HG03575 (cell line): ENCODE results near the gene APOM.

Source experiments
- ATAC-seq: cut with Tn5 transposase; IDR thresholded peaks from one replicate; pipeline ENCODE4 v1.9.1; 2021; ENCODE audit not compliant: unreplicated experiment, insufficient number of reproducible peaks, low FRiP score; ENCODE audit errors: extremely low read depth

Gene APOM

DNA sequence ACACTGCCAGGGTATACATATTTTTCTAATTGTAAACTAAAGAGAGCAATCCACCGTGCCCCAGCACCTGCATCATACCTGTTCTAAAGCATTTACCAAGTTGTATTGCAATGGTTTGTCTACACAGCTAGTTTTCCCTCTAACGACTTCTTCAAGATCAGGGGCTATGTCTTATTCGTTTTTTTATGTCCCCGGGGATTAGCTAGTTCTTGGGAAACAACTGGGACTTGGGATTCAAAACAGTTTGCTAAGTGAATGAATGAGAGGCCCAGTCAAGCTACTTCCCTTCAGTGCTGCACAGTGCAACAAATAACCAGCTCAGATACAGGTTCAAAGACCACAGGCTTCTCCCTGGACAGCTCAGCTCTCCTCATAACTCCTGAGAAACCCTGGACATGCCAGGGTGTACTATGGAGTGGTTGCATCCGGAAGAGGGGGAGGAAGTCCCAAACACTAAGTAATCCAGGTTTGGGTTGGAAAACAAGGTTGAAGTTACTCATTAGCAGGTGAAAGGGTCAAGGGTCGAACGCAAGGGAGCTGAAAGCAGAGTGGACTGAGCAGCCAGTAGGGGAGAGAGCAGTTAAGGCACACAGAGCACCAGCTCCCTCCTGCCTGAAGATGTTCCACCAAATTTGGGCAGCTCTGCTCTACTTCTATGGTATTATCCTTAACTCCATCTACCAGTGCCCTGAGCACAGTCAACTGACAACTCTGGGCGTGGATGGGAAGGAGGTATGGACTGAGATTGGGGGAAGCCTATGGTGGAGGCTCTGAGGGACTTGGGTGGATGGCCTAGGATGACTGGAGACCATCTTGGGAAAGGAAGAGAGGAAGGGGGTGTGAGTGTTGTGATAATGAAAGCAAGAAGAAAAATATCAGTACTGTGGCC, at the start of gene APOM:
Gene APOM (plus strand): TSS at position 546 of the 889 bp plus-strand sequence. CDS start 73 bp downstream, at position 619.
- ATAC-seq, result no peak

DNA sequence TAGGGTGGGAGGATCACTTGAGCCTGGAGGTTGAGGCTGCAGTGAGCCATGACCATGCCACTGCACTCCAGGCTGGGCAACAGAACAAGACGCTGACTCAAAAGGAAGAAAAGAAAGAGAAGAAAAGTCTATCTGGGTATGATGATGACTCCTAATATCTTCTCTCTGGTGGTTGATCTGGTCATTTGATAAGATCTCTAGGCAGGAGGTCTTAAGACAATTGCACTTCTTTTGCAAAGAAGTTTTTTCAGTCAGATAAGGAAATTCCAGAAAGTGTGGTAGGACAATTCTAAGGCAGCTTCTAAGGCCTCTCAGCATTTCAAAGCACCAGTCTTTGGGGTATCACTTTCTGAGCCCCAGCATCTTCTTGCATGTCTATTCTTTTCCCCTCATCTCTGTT, 48.4 kb upstream of the APOM start:
- no peak for ATAC-seq

DNA sequence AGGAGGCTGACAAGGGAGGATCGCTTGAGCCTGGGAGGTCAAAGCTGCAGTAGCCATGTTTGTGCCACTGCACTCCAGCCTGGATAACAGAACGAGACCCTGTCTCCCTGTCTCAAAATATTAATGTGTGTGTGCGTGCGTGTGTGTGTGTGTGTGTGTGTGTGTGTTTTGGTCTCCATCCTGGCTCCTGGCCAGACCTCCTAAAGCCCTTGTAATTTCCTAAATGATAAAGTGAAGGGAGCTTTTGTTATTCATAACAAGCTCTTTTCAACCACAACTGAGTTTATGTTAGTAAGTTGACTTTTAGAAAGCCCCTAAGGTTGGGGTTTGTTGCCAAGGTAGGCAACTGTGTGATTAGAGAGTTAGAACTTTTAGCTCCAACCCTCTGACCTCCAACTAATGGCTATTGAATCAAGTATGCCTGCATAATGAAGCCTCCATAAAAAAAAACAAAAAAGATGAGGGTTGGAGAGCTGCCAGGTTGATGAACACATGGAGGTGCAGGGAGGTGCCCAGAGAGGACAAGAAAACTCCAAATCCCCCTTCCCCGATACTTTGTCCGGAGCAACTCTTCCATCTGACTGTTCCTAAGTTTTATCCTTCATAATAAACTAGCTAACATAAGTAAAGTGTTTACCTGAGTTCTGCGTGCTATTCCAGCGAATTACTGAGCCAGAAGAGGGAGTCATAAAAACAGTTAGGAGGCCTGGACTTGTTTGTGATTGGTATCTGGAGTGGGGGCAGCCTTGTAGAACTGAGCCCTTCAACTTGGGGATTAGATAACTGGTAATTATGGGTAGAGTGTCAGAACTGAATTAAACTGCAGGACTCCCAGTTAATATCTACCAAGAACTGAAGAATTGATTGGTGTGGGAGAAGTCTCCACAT, 45.9 kb upstream of the APOM start:
- ATAC-seq, result no peak

DNA sequence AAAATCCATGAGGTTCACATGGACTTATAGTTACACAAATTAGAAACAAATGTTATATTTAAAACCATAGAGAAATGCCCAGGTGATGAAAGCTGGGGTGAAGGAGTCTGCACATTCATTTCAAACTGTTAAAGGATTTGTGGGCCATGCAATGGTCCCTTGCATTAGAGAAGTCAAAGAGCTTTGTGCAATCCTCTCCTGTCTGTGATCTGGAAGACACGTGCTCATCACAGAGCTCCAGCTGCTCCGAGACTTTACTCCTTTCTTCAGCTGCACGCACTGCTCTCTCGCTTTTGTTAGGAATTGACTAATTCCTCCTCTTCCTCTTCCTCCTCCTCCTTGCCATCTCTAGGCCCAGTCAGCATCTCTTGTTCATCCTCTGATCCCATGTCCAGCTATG, 44.7 kb upstream of the APOM start:
- ATAC-seq, result no peak

DNA sequence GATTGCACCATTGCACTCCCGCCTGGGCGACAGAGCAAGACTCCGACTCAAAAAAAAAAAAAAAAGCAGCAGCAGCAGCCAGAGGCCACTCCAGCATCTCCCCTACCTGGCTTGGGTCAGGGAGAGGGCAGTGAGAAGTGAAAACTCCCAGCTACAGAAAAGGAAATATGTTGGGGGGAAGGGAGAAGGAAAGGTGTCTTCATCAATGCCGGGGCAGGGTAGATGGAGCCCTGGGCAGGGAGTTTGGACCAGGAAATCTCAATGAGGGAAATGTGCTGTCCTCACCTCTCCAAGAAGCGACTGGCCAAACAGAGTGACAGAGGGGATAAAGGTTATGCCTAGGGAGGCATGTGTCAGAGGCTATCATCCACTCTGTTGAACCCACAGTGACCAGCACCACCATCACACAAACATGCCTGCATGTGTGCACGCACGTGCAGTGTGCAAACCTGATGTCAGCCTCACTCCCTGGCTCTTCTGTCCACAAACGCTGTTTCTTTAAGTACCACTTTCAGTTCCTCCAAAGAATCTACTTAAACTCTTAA, 41.5 kb upstream of the APOM start:
- no peak for ATAC-seq

DNA sequence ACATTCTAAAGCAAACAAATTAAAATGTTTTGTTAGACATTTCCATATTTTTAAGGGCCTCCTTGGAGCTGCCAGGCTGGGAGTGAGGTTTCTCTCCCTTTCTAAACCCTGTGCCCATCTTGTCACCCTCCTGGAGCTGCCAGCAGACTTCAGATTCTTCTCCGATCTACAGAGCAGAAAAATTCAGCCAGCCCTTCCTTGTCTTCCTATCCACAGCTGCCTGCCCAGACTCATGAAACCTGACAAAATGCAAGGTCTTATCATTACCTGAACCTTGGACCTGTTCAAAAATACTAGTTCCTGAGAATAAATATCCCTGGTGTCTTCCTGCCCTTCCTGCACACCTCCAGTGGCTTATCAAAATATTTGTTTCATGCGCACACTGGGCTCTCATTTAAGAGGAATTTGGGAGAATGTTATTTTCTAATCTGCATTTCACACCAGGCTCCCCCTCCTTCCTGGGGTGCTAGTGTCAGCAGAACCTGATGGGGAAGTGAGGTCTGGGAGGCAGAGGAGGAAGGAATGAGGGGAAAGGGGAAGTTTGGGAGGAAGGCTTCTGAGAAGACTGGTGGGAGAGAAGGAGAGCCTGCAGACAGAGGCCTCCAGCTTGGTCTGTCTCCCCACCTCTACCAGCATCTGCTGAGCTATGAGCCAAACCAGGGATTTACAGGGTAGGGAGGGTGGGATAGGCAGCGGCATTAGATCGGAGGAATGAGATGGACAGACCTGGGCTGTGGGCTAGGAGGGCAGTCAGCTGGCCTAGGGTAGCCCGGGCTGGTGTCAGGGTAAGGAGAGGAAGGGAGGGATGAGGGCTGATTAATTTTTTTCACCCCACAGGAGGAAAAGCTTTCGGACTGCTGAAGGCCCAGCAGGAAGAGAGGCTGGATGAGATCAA, 40.8 kb upstream of the APOM start, which contains the start of gene AIF1:
Gene AIF1 (plus strand): TSS at position 551 of the 895 bp plus-strand sequence. CDS start 96 bp downstream, at position 647.
- ATAC-seq, result no peak

DNA sequence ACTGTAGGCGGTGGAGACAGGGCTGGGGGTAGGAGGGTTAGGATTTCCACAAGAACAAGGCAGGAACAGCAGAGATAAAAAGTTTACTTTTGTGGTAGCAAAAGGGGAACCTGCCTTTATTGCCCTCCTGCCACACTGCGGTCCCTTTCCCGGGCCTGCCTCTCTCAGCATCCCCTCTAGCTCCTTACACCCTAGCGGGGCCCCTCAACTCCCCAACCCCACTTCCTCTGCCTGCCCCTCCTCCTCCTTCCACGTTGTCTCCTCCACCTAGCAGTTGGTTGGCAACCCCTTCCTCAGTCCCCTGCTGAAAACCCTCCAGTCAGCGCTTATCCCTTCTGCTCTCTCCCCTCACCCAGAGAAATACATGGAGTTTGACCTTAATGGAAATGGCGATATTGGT, 39.9 kb upstream of the APOM start:
- no peak for ATAC-seq

DNA sequence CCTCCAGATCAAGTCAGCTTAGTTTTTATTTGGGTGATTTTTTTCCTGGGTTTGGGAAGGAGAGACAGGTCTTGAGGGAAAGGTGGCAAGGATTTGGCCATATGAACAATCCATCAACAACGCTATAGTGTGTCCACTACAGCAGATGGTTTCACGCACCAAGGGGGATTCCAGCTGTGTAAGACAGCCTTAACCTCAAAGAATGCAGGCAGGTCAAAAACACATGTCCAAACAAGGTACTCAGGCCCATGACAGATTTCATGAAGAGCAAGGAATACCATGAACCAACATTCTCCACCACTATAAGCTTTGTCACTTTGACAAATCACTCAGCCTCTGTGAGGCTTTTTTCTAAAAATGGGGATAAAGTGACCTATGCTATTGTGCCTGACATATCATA, 38.7 kb upstream of the APOM start:
- ATAC-seq, result no peak

DNA sequence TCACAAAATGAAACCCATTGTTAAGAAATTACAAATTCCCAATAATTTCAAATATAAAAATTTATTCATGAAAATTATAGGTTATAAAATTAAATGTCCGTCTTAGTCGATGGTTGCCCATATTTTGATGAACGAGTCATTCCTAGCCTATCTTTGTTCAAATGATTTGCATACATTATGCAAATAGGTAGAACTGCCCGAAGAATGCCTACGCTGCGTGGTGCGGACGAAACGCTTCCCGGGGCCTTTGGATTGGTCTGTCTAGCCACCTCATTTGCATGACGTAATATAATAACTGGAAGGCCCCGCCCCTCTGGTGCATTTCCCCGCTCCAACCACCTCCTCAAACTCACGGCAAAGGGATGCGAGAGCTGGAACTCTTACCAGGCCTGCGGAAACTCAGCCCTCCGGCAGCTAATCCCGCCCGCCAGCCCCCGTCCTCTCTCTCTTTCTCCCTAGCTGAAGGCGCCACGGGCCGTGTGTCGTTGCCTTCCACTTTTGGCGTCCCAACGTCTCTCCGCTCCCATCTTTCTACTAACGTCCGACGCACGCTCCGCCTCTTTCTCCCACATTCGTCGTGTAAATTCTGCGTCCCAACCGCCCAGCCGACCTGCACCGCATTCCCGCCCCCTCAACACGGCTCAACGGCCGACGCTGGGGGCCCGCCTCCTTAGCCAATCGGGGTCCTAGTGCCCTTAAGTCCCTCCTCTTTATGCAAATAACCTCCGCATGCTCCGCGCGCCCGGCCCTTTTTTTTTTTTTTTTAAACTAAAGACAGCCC, 35.7 kb upstream of the APOM start:
- peak; percentile 44 for ATAC-seq

DNA sequence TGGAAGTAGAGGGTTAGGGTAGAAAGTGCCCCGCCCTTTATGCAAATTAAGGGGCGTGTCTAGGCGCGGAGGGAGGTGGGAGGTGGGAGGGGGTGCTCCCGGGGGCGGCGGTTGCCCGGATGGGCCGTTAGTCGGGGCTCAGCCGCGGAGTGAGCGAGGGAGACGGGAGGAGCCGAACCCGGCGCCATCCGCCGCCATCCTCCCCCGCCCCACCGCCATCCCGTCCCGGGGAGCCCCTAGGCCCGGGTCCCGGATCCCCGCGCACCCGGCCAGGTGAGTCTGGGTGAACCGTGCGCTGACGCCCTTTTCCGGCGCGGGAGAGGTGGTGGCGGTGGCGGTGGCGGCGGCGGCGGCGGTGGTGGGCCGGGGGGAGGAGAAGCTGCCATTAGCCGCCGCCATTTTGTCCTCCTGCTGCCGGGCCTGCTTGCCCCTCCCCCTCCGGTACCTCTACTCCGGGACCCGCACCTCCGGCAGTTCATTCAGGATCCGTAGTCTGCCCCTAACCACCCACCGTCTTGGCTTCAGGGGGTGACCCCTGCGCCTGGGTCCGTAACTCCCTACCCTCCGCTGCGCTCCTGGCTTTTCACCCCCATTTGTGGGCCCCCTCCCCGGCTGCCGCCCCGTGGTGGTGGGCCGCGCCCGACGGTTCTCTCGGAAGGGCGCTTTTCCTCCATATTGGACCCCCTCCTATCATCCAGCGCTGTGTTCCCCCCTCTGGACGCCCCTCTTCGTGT, 34.9 kb upstream of the APOM start, which contains the start of gene PRRC2A:
Gene PRRC2A (plus strand): TSS at position 130 of the 734 bp plus-strand sequence. CDS start 2,075 bp downstream, outside the sequence.
- ATAC-seq, result peak; percentile 7

DNA sequence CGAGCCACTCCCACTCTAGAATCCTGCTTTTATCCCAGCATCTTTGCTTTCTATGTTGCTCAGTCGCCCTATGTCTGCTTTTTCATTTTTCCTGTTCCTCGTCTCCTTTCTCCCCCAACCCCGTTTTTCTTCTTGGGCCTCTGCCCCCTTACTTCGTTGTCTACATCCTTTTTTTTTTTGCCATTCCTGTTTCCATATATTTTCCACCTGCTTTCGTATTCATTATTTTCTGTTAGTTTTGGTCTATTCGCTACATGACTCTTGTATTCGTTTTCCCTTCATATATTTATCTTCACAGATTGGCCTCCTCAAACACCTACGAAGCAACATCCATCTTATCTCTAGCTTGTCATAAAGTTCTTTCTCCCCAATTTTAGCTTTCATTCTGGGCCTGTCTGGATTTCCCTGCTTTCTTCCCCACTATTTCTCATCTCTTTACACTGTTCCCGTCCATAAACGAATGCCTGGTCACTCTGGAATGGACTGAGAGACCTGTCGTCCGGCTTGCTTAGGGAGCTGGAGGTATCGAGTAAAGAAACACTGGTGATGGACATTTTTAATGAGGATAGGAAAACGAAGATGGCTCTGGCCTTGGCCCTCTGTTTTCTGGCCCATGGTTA, 34.3 kb upstream of the APOM start:
- ATAC-seq, result no peak

DNA sequence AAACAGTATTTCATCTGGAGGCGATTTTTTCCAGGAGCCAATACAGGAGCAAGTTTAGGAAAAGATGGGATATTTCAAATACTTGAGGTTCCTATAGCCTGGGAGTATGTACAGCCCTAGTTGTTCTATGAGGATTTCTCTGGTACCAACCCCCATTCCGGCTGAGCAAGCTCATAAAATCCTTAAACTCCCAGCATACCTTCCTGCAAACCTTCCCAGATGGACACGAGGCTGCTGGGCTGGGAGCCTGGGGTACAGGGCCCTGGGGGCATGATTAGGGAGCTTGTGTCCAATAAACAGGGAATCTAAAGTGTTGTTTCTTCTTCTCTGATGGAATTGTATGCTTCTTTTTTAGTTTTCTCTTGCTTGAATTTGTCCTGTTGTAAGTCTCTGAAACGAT, 33.7 kb upstream of the APOM start:
- no peak for ATAC-seq

DNA sequence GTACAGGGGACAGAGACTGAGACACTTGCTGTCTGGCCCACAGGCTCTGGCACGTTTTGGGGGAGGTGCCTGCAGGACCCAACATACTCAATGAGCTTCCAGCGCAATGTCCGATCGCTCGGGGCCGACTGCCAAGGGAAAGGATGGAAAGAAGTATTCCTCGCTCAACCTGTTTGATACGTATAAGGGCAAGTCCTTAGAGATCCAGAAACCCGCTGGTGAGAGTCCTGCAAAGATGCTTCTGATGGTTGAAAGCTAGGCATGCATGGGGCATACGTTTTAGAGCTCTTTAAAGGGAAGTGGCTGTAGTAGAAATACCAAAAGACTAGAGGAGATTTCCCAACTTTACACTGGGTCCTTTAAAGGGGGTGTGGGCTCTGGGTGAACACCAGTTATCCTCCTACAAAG, 33.0 kb upstream of the APOM start:
- ATAC-seq, result no peak

DNA sequence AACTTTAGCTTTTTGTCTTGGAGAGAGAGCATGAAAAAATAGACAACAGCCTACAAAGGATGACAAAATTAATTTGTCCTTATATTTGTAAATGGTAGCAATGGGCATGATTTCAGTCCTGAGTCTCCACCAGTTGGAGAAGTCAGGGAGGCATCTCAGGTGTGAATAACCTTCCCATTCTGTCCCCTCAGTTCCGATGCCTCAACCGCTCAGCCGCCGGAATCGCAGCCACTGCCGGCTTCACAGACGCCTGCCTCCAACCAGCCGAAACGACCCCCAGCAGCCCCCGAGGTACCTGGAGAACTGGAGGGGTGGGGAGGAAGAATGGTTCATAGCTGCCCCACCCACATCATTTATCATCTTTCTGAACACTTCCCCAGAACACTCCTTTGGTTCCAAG, 31.6 kb upstream of the APOM start:
- ATAC-seq, result no peak

DNA sequence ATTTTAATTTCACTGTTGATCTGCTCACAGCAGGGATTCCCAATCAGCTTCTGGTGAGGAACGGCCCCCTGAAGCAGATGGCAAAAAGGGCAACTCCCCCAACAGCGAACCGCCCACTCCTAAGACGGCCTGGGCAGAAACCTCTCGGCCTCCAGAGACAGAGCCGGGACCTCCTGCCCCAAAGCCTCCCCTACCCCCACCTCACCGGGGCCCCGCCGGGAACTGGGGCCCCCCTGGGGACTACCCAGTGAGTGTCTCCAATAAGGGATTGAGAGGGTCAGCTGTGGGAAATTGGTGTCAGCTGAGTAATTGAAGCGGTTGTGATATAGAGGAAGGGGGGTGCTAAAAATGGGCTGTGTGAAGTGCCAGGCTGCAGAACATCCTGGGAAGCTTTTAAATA, 28.7 kb upstream of the APOM start:
- no peak for ATAC-seq

DNA sequence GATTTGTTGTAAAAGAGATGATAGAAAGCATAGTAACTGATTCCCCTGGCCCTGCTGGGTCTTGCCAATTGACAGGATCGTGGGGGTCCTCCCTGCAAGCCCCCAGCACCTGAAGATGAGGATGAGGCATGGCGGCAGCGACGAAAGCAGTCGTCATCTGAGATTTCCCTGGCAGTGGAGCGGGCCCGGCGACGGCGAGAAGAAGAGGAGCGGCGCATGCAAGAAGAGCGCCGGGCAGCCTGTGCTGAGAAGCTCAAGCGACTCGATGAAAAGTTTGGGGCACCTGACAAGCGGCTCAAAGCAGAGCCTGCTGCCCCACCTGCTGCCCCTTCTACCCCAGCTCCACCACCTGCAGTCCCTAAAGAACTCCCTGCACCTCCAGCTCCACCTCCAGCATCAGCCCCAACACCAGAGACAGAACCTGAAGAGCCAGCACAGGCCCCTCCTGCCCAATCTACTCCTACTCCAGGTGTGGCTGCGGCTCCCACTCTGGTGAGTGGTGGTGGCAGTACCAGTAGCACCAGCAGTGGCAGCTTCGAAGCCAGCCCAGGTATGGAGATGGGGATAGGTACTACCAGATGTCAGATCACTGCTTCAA, 27.9 kb upstream of the APOM start:
- no peak for ATAC-seq
